Glutamatergic neuron (in vitro differentiated cells): ENCODE results near the gene TMEM63B. TPM values are rescaled to one million over a fixed set of nuclear protein-coding genes. Genes with fewer than 3 reads are reported as not detected.

Experiments used
- DNase-seq: peaks from one replicate; pipeline ENCODE4 v3.0.0; 2022
- H3K27ac Mint-ChIP-seq: one replicate; pipeline ENCODE4 v1.8.0; 2020; ENCODE audit warnings: mild to moderate bottlenecking, mixed read lengths, inconsistent platforms; ENCODE audit not compliant: unreplicated experiment
- H3K27me3 Mint-ChIP-seq: one replicate; pipeline ENCODE4 v1.8.0; 2020; ENCODE audit warnings: mild to moderate bottlenecking, moderate library complexity, mixed read lengths, inconsistent platforms; ENCODE audit not compliant: unreplicated experiment
- H3K36me3 Mint-ChIP-seq: one replicate; pipeline ENCODE4 v1.8.0; 2020; ENCODE audit warnings: mild to moderate bottlenecking, mixed read lengths, inconsistent platforms; ENCODE audit not compliant: unreplicated experiment
- H3K4me1 Mint-ChIP-seq: one replicate; pipeline ENCODE4 v1.8.0; 2020; ENCODE audit warnings: mild to moderate bottlenecking, low read depth, mixed read lengths, inconsistent platforms; ENCODE audit not compliant: unreplicated experiment
- H3K4me3 Mint-ChIP-seq: one replicate; pipeline ENCODE4 v1.8.0; 2020; ENCODE audit warnings: mild to moderate bottlenecking, mixed read lengths, inconsistent platforms; ENCODE audit not compliant: unreplicated experiment
- H3K9me3 Mint-ChIP-seq: one replicate; pipeline ENCODE4 v1.8.0; 2020; ENCODE audit warnings: mild to moderate bottlenecking, moderate library complexity, mixed read lengths, inconsistent platforms; ENCODE audit not compliant: unreplicated experiment
- total RNA-seq: library from RNA; stranded (reverse); fragmentation: NEBNext Ultra II Directional; extraction: Animal tissue kit (Norgen Biotek cat#: 25700); gene quantifications from one replicate; pipeline ENCODE4 v1.2.1, GENCODE V29; 2021; ENCODE audit not compliant: unreplicated experiment
- TF ChIP-seq, protein P1 (sequence below): fragments of 200-600 bp; sonication (generic); IDR thresholded peaks from one replicate; pipeline ENCODE4 v1.5.0; 2021; ENCODE audit not compliant: partially characterized antibody, unreplicated experiment

TMEM63B gene
- total RNA-seq, 1 donor from 2014 or later, result 148 TPM

DNA sequence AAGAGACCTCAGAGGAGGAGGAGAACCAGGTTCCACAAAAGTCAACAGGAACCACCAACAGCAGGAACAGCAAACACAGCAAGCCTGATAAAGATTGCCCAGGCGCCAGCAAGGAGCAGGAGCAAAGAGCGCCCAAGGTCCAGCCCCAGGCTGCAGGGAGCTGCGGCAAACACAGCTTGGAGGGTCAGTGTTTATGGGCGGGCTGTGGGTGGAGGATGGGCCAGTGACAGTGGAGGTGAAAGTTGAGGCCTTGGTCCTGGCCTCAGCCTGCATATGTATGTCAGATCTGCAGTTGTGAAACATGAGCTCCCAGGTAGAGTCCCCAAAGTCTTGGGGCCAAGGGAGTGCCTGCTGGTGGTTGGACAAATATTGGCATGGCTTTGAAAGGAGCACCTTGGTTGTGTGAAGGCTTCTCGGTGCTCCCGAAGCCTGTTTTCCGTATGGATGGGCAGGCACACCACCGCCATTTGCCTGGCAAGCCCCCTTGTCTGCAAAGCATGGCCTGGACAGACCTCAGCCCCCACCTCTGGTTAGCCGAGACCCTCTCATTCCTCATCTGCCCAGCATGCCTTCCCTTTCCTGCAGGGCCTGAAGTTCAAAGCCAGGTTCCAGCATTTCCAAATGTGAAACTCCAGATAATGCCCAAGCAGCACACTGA is 29.3 kb downstream of the TMEM63B start:
- Mint-ChIP-seq H3K27me3 (peaks cover 4% of the 10 kb centered on the region), H3K27ac (no peak overlapping the region), H3K36me3 (no peaks in the 10 kb centered on the region), H3K4me1 (no peaks in the 10 kb centered on the region), H3K4me3 (no peak overlapping the region), H3K9me3 (peaks cover 2% of the 10 kb centered on the region)
- TF ChIP-seq, protein P1, sequence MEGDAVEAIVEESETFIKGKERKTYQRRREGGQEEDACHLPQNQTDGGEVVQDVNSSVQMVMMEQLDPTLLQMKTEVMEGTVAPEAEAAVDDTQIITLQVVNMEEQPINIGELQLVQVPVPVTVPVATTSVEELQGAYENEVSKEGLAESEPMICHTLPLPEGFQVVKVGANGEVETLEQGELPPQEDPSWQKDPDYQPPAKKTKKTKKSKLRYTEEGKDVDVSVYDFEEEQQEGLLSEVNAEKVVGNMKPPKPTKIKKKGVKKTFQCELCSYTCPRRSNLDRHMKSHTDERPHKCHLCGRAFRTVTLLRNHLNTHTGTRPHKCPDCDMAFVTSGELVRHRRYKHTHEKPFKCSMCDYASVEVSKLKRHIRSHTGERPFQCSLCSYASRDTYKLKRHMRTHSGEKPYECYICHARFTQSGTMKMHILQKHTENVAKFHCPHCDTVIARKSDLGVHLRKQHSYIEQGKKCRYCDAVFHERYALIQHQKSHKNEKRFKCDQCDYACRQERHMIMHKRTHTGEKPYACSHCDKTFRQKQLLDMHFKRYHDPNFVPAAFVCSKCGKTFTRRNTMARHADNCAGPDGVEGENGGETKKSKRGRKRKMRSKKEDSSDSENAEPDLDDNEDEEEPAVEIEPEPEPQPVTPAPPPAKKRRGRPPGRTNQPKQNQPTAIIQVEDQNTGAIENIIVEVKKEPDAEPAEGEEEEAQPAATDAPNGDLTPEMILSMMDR, result no peak
- no peak for DNase-seq

DNA sequence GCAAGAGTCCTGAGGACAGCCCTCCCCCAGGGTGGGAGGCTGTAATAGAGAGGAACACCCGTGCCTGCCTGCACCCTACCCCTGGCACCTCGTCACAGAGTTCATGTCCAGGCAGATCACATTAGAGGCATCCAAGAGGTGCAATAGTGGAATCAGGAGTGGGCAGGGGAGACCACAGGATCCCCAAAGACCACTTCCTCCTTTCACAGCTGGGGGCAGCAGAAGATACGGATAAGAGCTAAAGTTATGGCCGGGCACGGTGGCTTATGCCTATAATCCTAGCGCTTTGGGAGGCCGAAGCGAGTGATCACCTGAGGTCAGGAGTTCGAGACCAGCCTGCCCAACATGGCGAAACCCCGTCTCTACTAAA is 29.8 kb downstream of the TMEM63B start:
- Mint-ChIP-seq H3K9me3 (peaks cover 2% of the 10 kb centered on the region), H3K27me3 (peaks cover 4% of the 10 kb centered on the region), H3K4me3 (no peak overlapping the region), H3K4me1 (peaks cover 1% of the 10 kb centered on the region), H3K36me3 (no peaks in the 10 kb centered on the region), H3K27ac (no peak overlapping the region)
- TF ChIP-seq, protein P1, result no peak
- no peak for DNase-seq

DNA sequence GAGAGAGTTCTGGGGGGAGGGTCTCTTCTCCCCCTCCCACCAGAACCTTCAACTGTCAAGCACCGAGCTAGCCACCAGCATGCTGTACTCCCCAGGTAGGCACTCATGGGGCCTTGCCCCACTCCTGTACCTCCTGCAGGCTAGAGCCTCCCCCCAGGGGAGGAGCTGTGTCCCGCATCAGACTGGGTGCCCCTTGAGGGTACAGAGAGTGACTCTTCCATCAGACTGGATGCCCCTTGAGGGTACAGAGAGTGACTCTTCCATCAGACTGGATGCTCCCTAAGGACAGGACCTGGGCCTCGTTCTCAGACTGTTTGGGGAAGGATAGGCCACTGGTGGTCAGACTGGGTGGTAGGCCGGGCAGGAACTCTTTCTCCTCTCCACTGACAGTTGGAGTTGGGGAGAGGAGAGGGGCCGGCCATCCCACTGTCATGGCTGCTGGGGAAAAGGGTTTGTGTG is 31.4 kb downstream of the TMEM63B start, which contains the start of gene CAPN11:
TSS of gene CAPN11 (plus strand) at position 51 of the 459 bp plus-strand sequence. CDS start at position 80, 29 bp downstream.
- no peaks in the 10 kb centered on the region for H3K36me3 Mint-ChIP-seq
- no peak for DNase-seq
- peaks cover 2% of the 10 kb centered on the region for H3K9me3 Mint-ChIP-seq
- H3K27ac Mint-ChIP-seq, result no peak within 1 kb of the TSS
- TF ChIP-seq, protein P1, result no peak
- H3K27me3 Mint-ChIP-seq, result peaks cover 2% of the 10 kb centered on the region
- no peak within 1 kb of the TSS for H3K4me3 Mint-ChIP-seq
- peaks cover 7% of the 10 kb centered on the region for H3K4me1 Mint-ChIP-seq

DNA sequence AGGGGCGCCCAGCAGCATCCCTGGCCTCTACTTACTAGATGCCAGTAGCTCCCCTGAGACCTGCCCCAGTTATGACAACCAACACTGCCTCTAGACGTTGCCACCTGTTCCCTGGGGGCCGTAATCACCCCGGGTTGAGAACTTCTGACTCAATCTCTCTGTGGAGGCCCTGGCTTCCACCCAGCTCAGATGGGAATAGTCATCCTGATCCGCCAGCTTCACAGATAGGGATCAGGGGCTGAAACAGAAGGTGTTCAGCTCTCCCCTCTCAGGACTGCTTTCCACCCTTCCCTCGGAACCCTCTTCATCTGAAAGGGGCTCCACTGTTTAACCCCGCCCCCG is 34.6 kb downstream of the TMEM63B start:
- peaks cover 4% of the 10 kb centered on the region for H3K27me3 Mint-ChIP-seq
- DNase-seq, result no peak
- H3K36me3 Mint-ChIP-seq, result no peaks in the 10 kb centered on the region

More for the DNA sequence above, 34.6 kb downstream of the TMEM63B start:
- H3K9me3 Mint-ChIP-seq, result peaks cover 2% of the 10 kb centered on the region
- H3K27ac Mint-ChIP-seq, result no peak overlapping the region
- TF ChIP-seq, protein P1, result no peak
- H3K4me1 Mint-ChIP-seq, result peaks cover 15% of the 10 kb centered on the region
- H3K4me3 Mint-ChIP-seq, result no peak overlapping the region
